GDM1 (cell line): ENCODE results near the gene PAFAH2.

Experiments used
- DNase-seq: peaks from one replicate; lab custom pipeline; 2025; lab: John Stamatoyannopoulos, UW

The PAFAH2 gene

DNA sequence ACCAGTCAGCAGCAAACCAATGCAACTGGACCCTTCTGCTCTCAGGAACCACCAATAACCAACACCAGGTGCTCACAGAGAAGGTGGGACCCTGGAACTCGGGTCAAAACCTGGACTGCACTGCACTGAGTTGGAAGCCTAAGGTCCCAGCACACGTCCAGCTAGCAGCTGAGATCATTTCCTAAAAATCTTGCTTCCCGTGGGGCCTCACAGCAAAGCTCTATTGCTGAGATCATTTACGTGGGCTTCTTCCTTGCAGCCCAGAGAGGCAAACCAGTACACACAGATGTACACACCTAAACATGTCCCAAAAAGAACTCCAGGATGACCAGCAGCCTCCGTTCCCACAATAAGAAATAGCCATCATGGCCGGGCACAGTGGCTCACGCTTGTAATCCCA, 68.8 kb downstream of the PAFAH2 start:
- no peak for DNase-seq

- DNase-seq, result no peak
These were observed 70.2 kb downstream of the PAFAH2 start for GRCh38 chr1:25927521-25928265.

DNA sequence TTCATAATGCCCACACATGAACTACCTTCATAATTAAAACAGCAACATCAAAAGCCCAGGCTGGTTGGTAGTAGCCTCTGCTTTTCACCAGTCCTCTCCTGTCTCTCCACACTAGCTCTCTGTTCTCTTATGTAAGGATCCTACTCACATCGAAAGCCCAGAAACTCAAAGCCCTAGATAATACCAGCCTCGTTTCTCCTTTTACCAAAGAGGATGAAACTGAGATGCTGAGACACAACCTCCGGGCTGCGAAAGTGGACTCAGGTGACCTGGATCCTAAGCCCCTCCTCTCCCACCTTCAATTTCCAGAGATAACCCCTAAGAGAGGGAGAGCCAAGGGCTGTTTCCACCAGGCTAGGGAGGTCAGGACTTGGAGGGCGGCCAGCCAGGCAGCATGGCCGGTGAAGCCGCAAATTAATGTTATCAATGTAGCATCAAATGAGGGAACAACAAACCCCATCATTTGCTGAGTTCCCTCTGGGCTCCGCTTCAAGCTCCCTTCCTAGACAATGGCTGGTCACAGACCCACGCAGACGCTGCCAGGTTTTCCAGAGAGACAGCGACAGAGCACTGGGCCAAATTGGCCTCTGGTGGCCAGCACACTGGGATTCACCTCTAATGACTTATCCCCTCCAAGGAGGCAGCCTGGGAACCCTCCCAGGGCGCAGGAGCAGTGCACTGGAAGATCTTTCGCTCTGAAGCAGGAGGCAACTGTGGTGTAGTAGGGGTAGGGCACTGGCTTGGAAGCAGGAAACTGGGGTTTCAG, 70.9 kb downstream of the PAFAH2 start:
- no peak for DNase-seq

- no peak for DNase-seq
These were observed 73.4 kb downstream of the PAFAH2 start for GRCh38 chr1:25924454-25924853.

DNA sequence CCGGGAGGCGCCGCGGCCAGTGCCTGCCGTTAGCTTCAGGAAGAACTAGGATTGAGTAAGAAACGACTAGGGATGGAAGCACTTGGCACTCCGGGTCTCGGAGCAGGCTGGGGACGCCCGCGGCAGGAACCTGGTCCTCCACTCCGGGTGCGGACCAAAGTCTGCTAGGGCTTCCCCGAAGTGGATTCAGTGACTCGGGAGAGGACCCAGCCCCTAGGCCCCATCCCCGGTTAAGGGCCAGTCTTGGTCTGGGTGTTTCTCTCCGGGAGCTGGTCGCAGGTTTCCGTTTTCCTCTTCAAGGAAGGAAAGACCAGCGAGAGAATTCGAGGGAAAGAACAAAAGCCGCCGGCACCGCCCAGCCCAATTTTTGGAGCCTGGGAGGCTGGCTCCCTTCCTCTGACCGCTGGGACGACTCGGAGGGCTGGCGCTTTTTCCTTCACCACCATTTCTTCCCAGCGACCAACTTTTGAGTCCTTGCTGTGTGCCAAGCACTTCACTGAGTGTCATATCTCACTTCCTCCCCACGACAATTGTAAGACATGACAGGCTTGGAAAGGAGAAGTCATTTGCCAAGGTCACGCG, 74.8 kb downstream of the PAFAH2 start:
- DNase-seq, result peak; percentile 19

GRCh38 chr1:25922056-25922970, 75.5 kb downstream of the PAFAH2 start:
- DNase-seq, result peak; percentile 63

- DNase-seq, result no peak
These were observed 79.2 kb downstream of the PAFAH2 start for GRCh38 chr1:25918615-25919014.

GRCh38 chr1:25917996-25918395, 79.9 kb downstream of the PAFAH2 start:
- DNase-seq, result no peak

DNA sequence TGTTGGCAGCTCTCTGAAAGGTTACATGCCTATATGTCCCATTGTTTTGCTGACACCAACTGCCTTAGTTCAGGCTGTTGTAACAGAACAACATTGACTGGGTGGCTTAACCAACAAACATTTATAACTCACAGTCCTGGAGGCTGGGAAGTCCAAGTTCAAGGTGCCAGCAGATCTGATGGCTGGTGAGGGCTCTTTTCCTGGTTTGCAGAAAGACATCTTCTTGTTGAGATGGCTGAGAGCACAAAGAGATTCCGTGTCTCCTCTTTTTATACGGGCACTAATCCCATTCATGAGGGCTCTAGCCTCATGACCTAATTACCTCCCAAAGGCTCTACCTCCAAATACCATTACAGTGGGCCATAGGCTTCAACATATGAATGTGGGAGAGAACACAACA, 81.4 kb downstream of the PAFAH2 start:
- DNase-seq, result no peak

DNA sequence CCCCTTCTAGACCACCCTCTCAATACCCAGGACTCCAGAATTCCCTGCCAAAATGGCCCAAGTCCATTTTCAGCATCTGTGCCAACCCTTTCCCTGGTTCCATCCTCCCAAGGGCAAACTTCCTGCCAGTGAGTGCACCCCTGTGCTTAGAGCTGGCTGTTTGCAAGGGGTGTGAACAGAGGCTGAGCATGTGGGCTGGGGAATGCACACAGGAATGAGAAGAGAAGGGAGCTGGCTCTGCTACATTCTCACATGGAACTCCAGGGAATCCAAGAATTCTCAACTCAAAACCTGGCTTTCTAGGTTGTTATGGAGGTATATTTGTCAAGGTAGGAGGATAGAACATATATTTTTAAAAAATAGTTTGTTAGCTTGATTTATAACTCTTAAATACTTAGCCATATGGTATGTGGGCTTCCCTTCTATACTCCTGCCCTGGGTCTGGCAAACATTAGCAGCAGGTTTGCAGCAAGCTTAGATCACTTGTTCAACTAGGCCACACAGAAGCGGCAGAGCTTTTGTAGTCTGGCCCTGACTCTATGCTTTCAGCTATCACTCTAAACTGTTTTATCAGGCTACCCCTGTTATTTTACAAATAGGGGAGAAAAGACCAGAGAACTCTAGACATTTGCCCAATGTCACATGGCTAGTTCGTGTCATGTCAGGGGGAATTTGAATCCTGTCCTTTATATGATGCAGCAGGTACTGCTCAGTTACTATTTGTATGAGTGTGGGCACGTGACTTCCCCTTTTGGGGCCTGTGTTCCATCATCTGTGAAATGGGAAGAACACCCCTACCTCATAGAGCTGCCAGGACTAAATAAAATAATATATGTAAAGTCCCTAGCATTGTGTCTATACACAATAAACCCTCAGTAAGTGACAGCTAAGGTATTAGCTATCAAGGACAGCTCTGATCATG, 83.5 kb downstream of the PAFAH2 start:
- DNase-seq, result no peak

- no peak for DNase-seq
These were observed 84.7 kb downstream of the PAFAH2 start for GRCh38 chr1:25913206-25913605.

GRCh38 chr1:25912076-25912831, 85.6 kb downstream of the PAFAH2 start:
- no peak for DNase-seq

DNA sequence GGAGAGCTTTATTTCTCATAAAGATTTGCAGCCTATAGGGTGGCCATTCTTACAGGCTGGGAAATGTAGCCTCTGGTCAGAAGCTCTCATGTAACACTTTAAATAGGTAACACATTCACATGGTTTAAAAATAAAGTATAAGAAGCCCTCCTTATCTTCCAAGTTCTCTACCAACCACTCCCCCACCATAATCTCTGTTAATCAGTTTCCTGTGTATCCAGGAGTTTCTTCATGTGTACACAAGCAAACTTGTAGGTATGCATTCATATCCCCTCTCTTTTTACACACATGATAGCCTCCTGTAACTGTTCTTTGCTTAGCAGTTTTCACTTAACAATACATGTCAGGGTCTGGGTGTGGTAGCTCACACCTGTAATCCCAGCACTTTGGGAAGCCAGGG, 86.7 kb downstream of the PAFAH2 start:
- DNase-seq, result no peak
